Measurements from ENCODE around the gene HS3ST5. TPM values are rescaled to one million over a fixed set of nuclear protein-coding genes. Genes with fewer than 3 reads are reported as not detected.
"Not testable (repeated sequence)": the region's sequence is repeated elsewhere in the genome, so short reads cannot be mapped to it uniquely, and the experiment has no call there.

Gene HS3ST5
- total and polyA plus RNA-seq, 9 donors, result 0.08 TPM; not detected in 8

GRCh38 chr6:114080891-114081510 is 261.8 kb downstream of the HS3ST5 start:
- H3K27ac ChIP-seq, result no peak overlapping the region
- whole genome bisulfite sequencing, 3 donors, result 81 to 86% (median 83%) methylated on average over 3 of the region's 3 CpGs
- H3K4me1 ChIP-seq (ENCODE audit: insufficient read depth), result no peaks in the 10 kb centered on the region
- no peak for DNase-seq
- no peak overlapping the region for H3K4me3 ChIP-seq
- no peaks in the 10 kb centered on the region for H3K36me3 ChIP-seq
- H3K27me3 ChIP-seq, result no peaks in the 10 kb centered on the region
- no peaks in the 10 kb centered on the region for H3K9me3 ChIP-seq
- intact Hi-C loops (cut with DNase I), result no loop called here
- TF ChIP-seq POLR2A (IDR thresholded peaks at IDR 0.05) (no peak), CTCF (IDR thresholded peaks at IDR 0.05) (no peak), EP300 (IDR thresholded peaks at IDR 0.05) (no peak)

GRCh38 chr6:114080410-114080809 is 262.4 kb downstream of the HS3ST5 start:
- DNase-seq; H3K27ac ChIP-seq; H3K9me3 ChIP-seq; H3K27me3 ChIP-seq; intact Hi-C loops (cut with DNase I); H3K4me1 ChIP-seq (ENCODE audit: insufficient read depth); H3K36me3 ChIP-seq; H3K4me3 ChIP-seq: not testable (repeated sequence)
- WGBS, 3 donors, result 93 to 97% (median 97%) methylated on average over 1 of the region's 1 CpG

- no peak overlapping the region for H3K4me3 ChIP-seq
- H3K27me3 ChIP-seq, result no peaks in the 10 kb centered on the region
- WGBS, 3 donors, result 84 to 86% (median 85%) methylated on average over 3 of the region's 3 CpGs
- no peaks in the 10 kb centered on the region for H3K4me1 ChIP-seq (ENCODE audit: insufficient read depth)
- intact Hi-C loops (cut with DNase I), result no loop called here
- no peaks in the 10 kb centered on the region for H3K9me3 ChIP-seq
- H3K36me3 ChIP-seq, result no peaks in the 10 kb centered on the region
- H3K27ac ChIP-seq, result no peak overlapping the region
- TF ChIP-seq CTCF (IDR thresholded peaks at IDR 0.05) (no peak), EP300 (IDR thresholded peaks at IDR 0.05) (no peak), POLR2A (IDR thresholded peaks at IDR 0.05) (no peak)
- DNase-seq, result no peak
Measured at GRCh38 chr6:114075777-114076176, 267.0 kb downstream of the HS3ST5 start.

- H3K27me3 ChIP-seq, result no peaks in the 10 kb centered on the region
- H3K4me3 ChIP-seq, result no peak overlapping the region
- no peaks in the 10 kb centered on the region for H3K36me3 ChIP-seq
- intact Hi-C loops (cut with DNase I), result no loop called here
- H3K4me1 ChIP-seq (ENCODE audit: insufficient read depth), result no peaks in the 10 kb centered on the region
- TF ChIP-seq EP300 (IDR thresholded peaks at IDR 0.05), result no peak
- no peak for TF ChIP-seq CTCF (IDR thresholded peaks at IDR 0.05)
- no peak for TF ChIP-seq POLR2A (IDR thresholded peaks at IDR 0.05)
- 90 to 94% (median 93%) methylated on average over 4 of the region's 4 CpGs for WGBS, 3 donors
- H3K27ac ChIP-seq, result no peak overlapping the region
- DNase-seq, result no peak
- no peaks in the 10 kb centered on the region for H3K9me3 ChIP-seq
Measured at GRCh38 chr6:114075300-114075699, 267.5 kb downstream of the HS3ST5 start.

- H3K9me3 ChIP-seq, result no peaks in the 10 kb centered on the region
- H3K4me1 ChIP-seq (ENCODE audit: insufficient read depth), result no peaks in the 10 kb centered on the region
- intact Hi-C loops (cut with DNase I), result no loop called here
- WGBS, 3 donors, result 47 to 64% (median 50%) methylated on average over 3 of the region's 3 CpGs
- DNase-seq, result no peak
- no peaks in the 10 kb centered on the region for H3K36me3 ChIP-seq
- no peak overlapping the region for H3K4me3 ChIP-seq
- H3K27ac ChIP-seq, result no peak overlapping the region
- H3K27me3 ChIP-seq, result no peaks in the 10 kb centered on the region
- TF ChIP-seq CTCF (IDR thresholded peaks at IDR 0.05) (no peak), POLR2A (IDR thresholded peaks at IDR 0.05) (no peak), EP300 (IDR thresholded peaks at IDR 0.05) (no peak)
Measured at GRCh38 chr6:114068771-114069170, 274.1 kb downstream of the HS3ST5 start.

All from ovary (tissue), 9 donors.